Measurements from ENCODE around the gene NBPF1. TPM values are rescaled to one million over a fixed set of nuclear protein-coding genes. Genes with fewer than 3 reads are reported as not detected.
"Not testable (repeated sequence)": the region's sequence is repeated elsewhere in the genome, so short reads cannot be mapped to it uniquely, and the experiment has no call there.

Gene NBPF1
- total RNA-seq, 1 donor: 16.4 TPM

- not testable (repeated sequence) for DNase-seq (ENCODE audit: low read depth in 2 of 3, low spot score in 2 of 3)
These were observed 94.0 kb downstream of the NBPF1 start for GRCh38 chr1:16519255-16519951.

- DNase-seq (ENCODE audit: low read depth in 2 of 3, low spot score in 2 of 3): not testable (repeated sequence)
These were observed 94.5 kb downstream of the NBPF1 start for GRCh38 chr1:16518913-16519254.

GRCh38 chr1:16516694-16517410, 96.5 kb downstream of the NBPF1 start:
- DNase-seq (ENCODE audit: low read depth in 2 of 3, low spot score in 2 of 3): peak in 1 of 3 donors; percentile 9

- DNase-seq (ENCODE audit: low read depth in 2 of 3, low spot score in 2 of 3): peak; percentile 68 to 83 (median 81)
These were observed 99.0 kb downstream of the NBPF1 start, which contains the start of gene RNU1-1 for GRCh38 chr1:16514107-16515055. Gene RNU1-1, minus strand, starts transcription at chr1:16514285.

GRCh38 chr1:16513412-16514106, 99.8 kb downstream of the NBPF1 start:
- peak; percentile 49 to 91 (median 86) for DNase-seq (ENCODE audit: low read depth in 2 of 3, low spot score in 2 of 3)

GRCh38 chr1:16512624-16513411, 100.5 kb downstream of the NBPF1 start:
- not testable (repeated sequence) for DNase-seq (ENCODE audit: low read depth in 2 of 3, low spot score in 2 of 3)

Small RNA genes within 50 kb of the gene (small RNA-seq; reads per million reads assigned to genes)
- gene RNU1-1: not detected
- gene RNU1-6P: not detected

Other genes starting within 250 kb of the NBPF1 start
- 69.2 TPM for gene SZRD1, start 246.3 kb downstream of the NBPF1 start, total RNA-seq
- gene SPATA21, start 176.1 kb downstream of the NBPF1 start, total RNA-seq: not detected
- 69.5 TPM for gene NECAP2, start 172.8 kb downstream of the NBPF1 start, total RNA-seq
- gene RNU1-1, start 99.3 kb downstream of the NBPF1 start, total RNA-seq: under 0.01 TPM
- under 0.01 TPM for gene RNU1-3, start 53.4 kb upstream of the NBPF1 start, total RNA-seq
- under 0.01 TPM for gene RNU1-4, start 127.0 kb upstream of the NBPF1 start, total RNA-seq